ENCODE results near the gene KLHL1.

KLHL1 gene

GRCh38 chr13:69720278-69720983 lies 387.8 kb downstream of the KLHL1 start:
- Histone ChIP-seq H3K9me3 (ENCODE audit: control extremely low read depth in 1 of 5, control insufficient read depth in 4 of 5, insufficient read depth in 2 of 5, low read depth in 1 of 5, low read length in 4 of 5) (no peaks in the 10 kb centered on the region), H3K27me3 (replicated peaks in 2 of 5; ENCODE audit: control insufficient read depth in 4 of 5, insufficient read depth in 5 of 5, low read length in 4 of 5) (no peaks in the 10 kb centered on the region), H3K27ac (ENCODE audit: insufficient read depth in 1 of 2, low read depth in 1 of 2, low read length in 2 of 2, poor library complexity in 1 of 2, severe bottlenecking in 2 of 2) (no peak overlapping the region), H3K36me3 (ENCODE audit: control insufficient read depth in 4 of 4, insufficient read depth in 4 of 4, low read length in 3 of 4) (no peaks in the 10 kb centered on the region), H3K4me1 (ENCODE audit: control extremely low read depth in 1 of 4, control insufficient read depth in 4 of 4, insufficient read depth in 4 of 4, low read length in 3 of 4) (no peaks in the 10 kb centered on the region), H3K4me3 (ENCODE audit: control insufficient read depth in 1 of 7, extremely low read depth in 1 of 7, insufficient read depth in 4 of 7, low read depth in 2 of 7, low read length in 6 of 7) (no peak overlapping the region)
- ChIA-PET POLR2A (no interaction called here), CTCF (no interaction called here)
- DNase-seq: no peak

- Histone ChIP-seq H3K4me3 (ENCODE audit: control insufficient read depth in 1 of 7, extremely low read depth in 1 of 7, insufficient read depth in 4 of 7, low read depth in 2 of 7, low read length in 6 of 7) (no peak overlapping the region), H3K4me1 (ENCODE audit: control extremely low read depth in 1 of 4, control insufficient read depth in 4 of 4, insufficient read depth in 4 of 4, low read length in 3 of 4) (no peaks in the 10 kb centered on the region), H3K36me3 (ENCODE audit: control insufficient read depth in 4 of 4, insufficient read depth in 4 of 4, low read length in 3 of 4) (no peaks in the 10 kb centered on the region), H3K27me3 (replicated peaks in 2 of 5; ENCODE audit: control insufficient read depth in 4 of 5, insufficient read depth in 5 of 5, low read length in 4 of 5) (no peaks in the 10 kb centered on the region), H3K9me3 (ENCODE audit: control extremely low read depth in 1 of 5, control insufficient read depth in 4 of 5, insufficient read depth in 2 of 5, low read depth in 1 of 5, low read length in 4 of 5) (no peaks in the 10 kb centered on the region), H3K27ac (ENCODE audit: insufficient read depth in 1 of 2, low read depth in 1 of 2, low read length in 2 of 2, poor library complexity in 1 of 2, severe bottlenecking in 2 of 2) (no peak overlapping the region)
- POLR2A ChIA-PET: no interaction called here
- CTCF ChIA-PET: no interaction called here
- DNase-seq: no peak
Measured at GRCh38 chr13:69706807-69707206, 401.4 kb downstream of the KLHL1 start.

- Histone ChIP-seq H3K4me3 (ENCODE audit: control insufficient read depth in 1 of 7, extremely low read depth in 1 of 7, insufficient read depth in 4 of 7, low read depth in 2 of 7, low read length in 6 of 7) (no peak overlapping the region), H3K36me3 (ENCODE audit: control insufficient read depth in 4 of 4, insufficient read depth in 4 of 4, low read length in 3 of 4) (no peaks in the 10 kb centered on the region), H3K9me3 (ENCODE audit: control extremely low read depth in 1 of 5, control insufficient read depth in 4 of 5, insufficient read depth in 2 of 5, low read depth in 1 of 5, low read length in 4 of 5) (no peaks in the 10 kb centered on the region), H3K27ac (ENCODE audit: insufficient read depth in 1 of 2, low read depth in 1 of 2, low read length in 2 of 2, poor library complexity in 1 of 2, severe bottlenecking in 2 of 2) (no peak overlapping the region), H3K4me1 (ENCODE audit: control extremely low read depth in 1 of 4, control insufficient read depth in 4 of 4, insufficient read depth in 4 of 4, low read length in 3 of 4) (no peaks in the 10 kb centered on the region), H3K27me3 (replicated peaks in 2 of 5; ENCODE audit: control insufficient read depth in 4 of 5, insufficient read depth in 5 of 5, low read length in 4 of 5) (no peaks in the 10 kb centered on the region)
- CTCF ChIA-PET: no interaction called here
- POLR2A ChIA-PET: no interaction called here
- no peak for DNase-seq
- WGBS (ENCODE audit: insufficient coverage): 100% methylated on average over 1 of the region's 1 CpG
Measured at GRCh38 chr13:69704311-69704710, 403.9 kb downstream of the KLHL1 start.

GRCh38 chr13:69690999-69691398 lies 417.3 kb downstream of the KLHL1 start:
- Histone ChIP-seq H3K9me3 (ENCODE audit: control extremely low read depth in 1 of 5, control insufficient read depth in 4 of 5, insufficient read depth in 2 of 5, low read depth in 1 of 5, low read length in 4 of 5) (no peaks in the 10 kb centered on the region), H3K4me1 (ENCODE audit: control extremely low read depth in 1 of 4, control insufficient read depth in 4 of 4, insufficient read depth in 4 of 4, low read length in 3 of 4) (no peaks in the 10 kb centered on the region), H3K27ac (ENCODE audit: insufficient read depth in 1 of 2, low read depth in 1 of 2, low read length in 2 of 2, poor library complexity in 1 of 2, severe bottlenecking in 2 of 2) (no peak overlapping the region), H3K4me3 (ENCODE audit: control insufficient read depth in 1 of 7, extremely low read depth in 1 of 7, insufficient read depth in 4 of 7, low read depth in 2 of 7, low read length in 6 of 7) (no peak overlapping the region), H3K36me3 (ENCODE audit: control insufficient read depth in 4 of 4, insufficient read depth in 4 of 4, low read length in 3 of 4) (no peaks in the 10 kb centered on the region), H3K27me3 (replicated peaks in 2 of 5; ENCODE audit: control insufficient read depth in 4 of 5, insufficient read depth in 5 of 5, low read length in 4 of 5) (no peaks in the 10 kb centered on the region)
- DNase-seq: no peak
- WGBS (ENCODE audit: insufficient coverage): 86% methylated on average over 1 of the region's 3 CpGs
- POLR2A ChIA-PET: no interaction called here
- CTCF ChIA-PET: interaction anchor here (1.5 kb wide), 1 partner anchor 12 kb away, joined by 3 read pairs; no protein-coding TSS in a partner anchor

GRCh38 chr13:69683921-69684686 lies 424.1 kb downstream of the KLHL1 start:
- Histone ChIP-seq H3K9me3 (ENCODE audit: control extremely low read depth in 1 of 5, control insufficient read depth in 4 of 5, insufficient read depth in 2 of 5, low read depth in 1 of 5, low read length in 4 of 5) (no peaks in the 10 kb centered on the region), H3K4me3 (ENCODE audit: control insufficient read depth in 1 of 7, extremely low read depth in 1 of 7, insufficient read depth in 4 of 7, low read depth in 2 of 7, low read length in 6 of 7) (no peak overlapping the region), H3K27ac (ENCODE audit: insufficient read depth in 1 of 2, low read depth in 1 of 2, low read length in 2 of 2, poor library complexity in 1 of 2, severe bottlenecking in 2 of 2) (no peak overlapping the region), H3K4me1 (ENCODE audit: control extremely low read depth in 1 of 4, control insufficient read depth in 4 of 4, insufficient read depth in 4 of 4, low read length in 3 of 4) (peaks cover 0 to 8% (median 3%) of the 10 kb centered on the region in 4 experiments), H3K27me3 (replicated peaks in 2 of 5; ENCODE audit: control insufficient read depth in 4 of 5, insufficient read depth in 5 of 5, low read length in 4 of 5) (no peaks in the 10 kb centered on the region), H3K36me3 (ENCODE audit: control insufficient read depth in 4 of 4, insufficient read depth in 4 of 4, low read length in 3 of 4) (no peaks in the 10 kb centered on the region)
- ChIA-PET POLR2A (no interaction called here), CTCF (no interaction called here)
- peak in 2 of 3 donors; percentile 1 to 4 for DNase-seq
- WGBS (ENCODE audit: insufficient coverage): 44% methylated on average over 2 of the region's 3 CpGs

- no CpG with 5 or more reads among the region's 3 CpGs for WGBS (ENCODE audit: insufficient coverage)
- POLR2A ChIA-PET: interaction anchor here (0.6 kb wide), 1 partner anchor 916 kb away, joined by 3 read pairs; no protein-coding TSS in a partner anchor
- CTCF ChIA-PET: no interaction called here
Measured at GRCh38 chr13:69681722-69682121, 426.5 kb downstream of the KLHL1 start.

GRCh38 chr13:69677343-69677742 lies 430.9 kb downstream of the KLHL1 start:
- H3K9me3 ChIP-seq (ENCODE audit: control extremely low read depth in 1 of 5, control insufficient read depth in 4 of 5, insufficient read depth in 2 of 5, low read depth in 1 of 5, low read length in 4 of 5): no peaks in the 10 kb centered on the region
- no peaks in the 10 kb centered on the region for H3K27me3 ChIP-seq (replicated peaks in 2 of 5; ENCODE audit: control insufficient read depth in 4 of 5, insufficient read depth in 5 of 5, low read length in 4 of 5)
- ChIA-PET POLR2A (no interaction called here), CTCF (no interaction called here)
- no peak overlapping the region for H3K27ac ChIP-seq (ENCODE audit: insufficient read depth in 1 of 2, low read depth in 1 of 2, low read length in 2 of 2, poor library complexity in 1 of 2, severe bottlenecking in 2 of 2)
- no peak overlapping the region for H3K4me3 ChIP-seq (ENCODE audit: control insufficient read depth in 1 of 7, extremely low read depth in 1 of 7, insufficient read depth in 4 of 7, low read depth in 2 of 7, low read length in 6 of 7)
- no peaks in the 10 kb centered on the region for H3K4me1 ChIP-seq (ENCODE audit: control extremely low read depth in 1 of 4, control insufficient read depth in 4 of 4, insufficient read depth in 4 of 4, low read length in 3 of 4)
- DNase-seq: no peak
- H3K36me3 ChIP-seq (ENCODE audit: control insufficient read depth in 4 of 4, insufficient read depth in 4 of 4, low read length in 3 of 4): no peaks in the 10 kb centered on the region
- 100% methylated on average over 2 of the region's 3 CpGs for WGBS (ENCODE audit: insufficient coverage)

More at GRCh38 chr13:69681722-69682121, 426.5 kb downstream of the KLHL1 start:
- Histone ChIP-seq H3K4me1 (ENCODE audit: control extremely low read depth in 1 of 4, control insufficient read depth in 4 of 4, insufficient read depth in 4 of 4, low read length in 3 of 4) (peaks cover 0 to 8% (median 3%) of the 10 kb centered on the region in 4 experiments), H3K27ac (ENCODE audit: insufficient read depth in 1 of 2, low read depth in 1 of 2, low read length in 2 of 2, poor library complexity in 1 of 2, severe bottlenecking in 2 of 2) (no peak overlapping the region), H3K9me3 (ENCODE audit: control extremely low read depth in 1 of 5, control insufficient read depth in 4 of 5, insufficient read depth in 2 of 5, low read depth in 1 of 5, low read length in 4 of 5) (no peaks in the 10 kb centered on the region), H3K27me3 (replicated peaks in 2 of 5; ENCODE audit: control insufficient read depth in 4 of 5, insufficient read depth in 5 of 5, low read length in 4 of 5) (no peaks in the 10 kb centered on the region), H3K36me3 (ENCODE audit: control insufficient read depth in 4 of 4, insufficient read depth in 4 of 4, low read length in 3 of 4) (no peaks in the 10 kb centered on the region), H3K4me3 (ENCODE audit: control insufficient read depth in 1 of 7, extremely low read depth in 1 of 7, insufficient read depth in 4 of 7, low read depth in 2 of 7, low read length in 6 of 7) (no peak overlapping the region)
- DNase-seq: no peak

All from common myeloid progenitor, CD34-positive (primary cell).